Astrocyte (in vitro differentiated cells and primary cell): Measurements from ENCODE around the gene MYL3.
"Not testable (repeated sequence)": the region's sequence is repeated elsewhere in the genome, so short reads cannot be mapped to it uniquely, and the experiment has no call there.

Experiments
- EZH2 ChIP-seq: IDR thresholded peaks from 2 replicates; pipeline ENCODE4 v1.6.1; 2012; ENCODE audit warnings: mild to moderate bottlenecking, low read length, inconsistent platforms; ENCODE audit not compliant: insufficient read depth
- TF ChIP-seq, protein P1 (sequence below): IDR thresholded peaks from 2 replicates; pipeline ENCODE4 v1.5.1; 2011; ENCODE audit warnings: low read depth, mild to moderate bottlenecking, inconsistent platforms, low read length, moderate library complexity; ENCODE audit not compliant: insufficient read depth

DNA sequence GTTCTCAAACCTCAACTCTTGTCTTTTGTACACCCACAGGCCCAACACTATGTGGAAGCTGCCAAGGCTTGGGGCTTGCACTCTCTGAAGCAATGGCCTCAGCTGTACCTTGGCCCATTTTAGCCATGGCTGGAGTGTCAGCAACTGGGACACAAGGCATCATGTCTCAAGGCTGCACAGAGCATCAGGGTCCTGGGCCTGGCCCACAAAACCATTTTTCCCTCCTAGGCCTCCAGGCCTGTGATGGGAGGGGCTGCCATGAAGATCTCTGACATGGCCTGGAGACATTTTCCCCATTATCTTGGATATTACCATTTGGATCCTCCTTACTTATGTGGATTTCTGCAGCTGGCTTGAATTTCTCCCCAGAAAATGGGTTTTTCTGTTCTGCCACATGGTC, 39.9 kb downstream of the MYL3 start:
- TF ChIP-seq, protein P1, sequence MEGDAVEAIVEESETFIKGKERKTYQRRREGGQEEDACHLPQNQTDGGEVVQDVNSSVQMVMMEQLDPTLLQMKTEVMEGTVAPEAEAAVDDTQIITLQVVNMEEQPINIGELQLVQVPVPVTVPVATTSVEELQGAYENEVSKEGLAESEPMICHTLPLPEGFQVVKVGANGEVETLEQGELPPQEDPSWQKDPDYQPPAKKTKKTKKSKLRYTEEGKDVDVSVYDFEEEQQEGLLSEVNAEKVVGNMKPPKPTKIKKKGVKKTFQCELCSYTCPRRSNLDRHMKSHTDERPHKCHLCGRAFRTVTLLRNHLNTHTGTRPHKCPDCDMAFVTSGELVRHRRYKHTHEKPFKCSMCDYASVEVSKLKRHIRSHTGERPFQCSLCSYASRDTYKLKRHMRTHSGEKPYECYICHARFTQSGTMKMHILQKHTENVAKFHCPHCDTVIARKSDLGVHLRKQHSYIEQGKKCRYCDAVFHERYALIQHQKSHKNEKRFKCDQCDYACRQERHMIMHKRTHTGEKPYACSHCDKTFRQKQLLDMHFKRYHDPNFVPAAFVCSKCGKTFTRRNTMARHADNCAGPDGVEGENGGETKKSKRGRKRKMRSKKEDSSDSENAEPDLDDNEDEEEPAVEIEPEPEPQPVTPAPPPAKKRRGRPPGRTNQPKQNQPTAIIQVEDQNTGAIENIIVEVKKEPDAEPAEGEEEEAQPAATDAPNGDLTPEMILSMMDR = not testable (repeated sequence)
- TF ChIP-seq EZH2 = not testable (repeated sequence)
